HG02885 (cell line): Measurements from ENCODE around the gene CBX1.

Source experiments
- ATAC-seq: cut with Tn5 transposase; IDR thresholded peaks from one replicate; pipeline ENCODE4 v1.9.1; 2021; ENCODE audit warnings: mild to moderate bottlenecking; ENCODE audit not compliant: unreplicated experiment, poor library complexity

Gene CBX1

GRCh38 chr17:48101012-48101720 is at the start of gene CBX1:
CBX1 (minus strand) TSS chr17:48101478; CDS start chr17:48077004, 24,474 bp downstream.
- ATAC-seq, result peak; percentile 90

GRCh38 chr17:48150597-48151001 is 49.3 kb upstream of the CBX1 start:
- ATAC-seq, result no peak

- ATAC-seq, result no peak
These were observed 48.6 kb upstream of the CBX1 start for GRCh38 chr17:48149787-48150463.

- ATAC-seq, result no peak
These were observed 47.8 kb upstream of the CBX1 start for GRCh38 chr17:48148854-48149786.

- no peak for ATAC-seq
These were observed 46.9 kb upstream of the CBX1 start for GRCh38 chr17:48148029-48148770.

GRCh38 chr17:48144976-48145798 is 43.9 kb upstream of the CBX1 start:
- peak; percentile 35 for ATAC-seq

- ATAC-seq, result no peak
These were observed 43.0 kb upstream of the CBX1 start for GRCh38 chr17:48144231-48144630.

GRCh38 chr17:48143629-48144028 is 42.4 kb upstream of the CBX1 start:
- ATAC-seq, result no peak

GRCh38 chr17:48139944-48140343 is 38.7 kb upstream of the CBX1 start:
- ATAC-seq, result no peak

GRCh38 chr17:48137656-48138055 is 36.4 kb upstream of the CBX1 start:
- no peak for ATAC-seq

- no peak for ATAC-seq
These were observed 33.7 kb upstream of the CBX1 start for GRCh38 chr17:48134912-48135480.

- ATAC-seq, result no peak
These were observed 31.1 kb upstream of the CBX1 start for GRCh38 chr17:48132385-48132784.

- no peak for ATAC-seq
These were observed 30.0 kb upstream of the CBX1 start for GRCh38 chr17:48131216-48131824.

GRCh38 chr17:48129981-48130380 is 28.7 kb upstream of the CBX1 start:
- no peak for ATAC-seq

- no peak for ATAC-seq
These were observed 27.1 kb upstream of the CBX1 start for GRCh38 chr17:48128400-48128799.

GRCh38 chr17:48127371-48128051 is 26.2 kb upstream of the CBX1 start:
- ATAC-seq, result no peak

GRCh38 chr17:48126532-48126850 is 25.2 kb upstream of the CBX1 start:
- ATAC-seq, result no peak

GRCh38 chr17:48125829-48126531 is 24.7 kb upstream of the CBX1 start:
- ATAC-seq, result no peak
